Measurements from ENCODE around the gene RAE1.

DNA sequence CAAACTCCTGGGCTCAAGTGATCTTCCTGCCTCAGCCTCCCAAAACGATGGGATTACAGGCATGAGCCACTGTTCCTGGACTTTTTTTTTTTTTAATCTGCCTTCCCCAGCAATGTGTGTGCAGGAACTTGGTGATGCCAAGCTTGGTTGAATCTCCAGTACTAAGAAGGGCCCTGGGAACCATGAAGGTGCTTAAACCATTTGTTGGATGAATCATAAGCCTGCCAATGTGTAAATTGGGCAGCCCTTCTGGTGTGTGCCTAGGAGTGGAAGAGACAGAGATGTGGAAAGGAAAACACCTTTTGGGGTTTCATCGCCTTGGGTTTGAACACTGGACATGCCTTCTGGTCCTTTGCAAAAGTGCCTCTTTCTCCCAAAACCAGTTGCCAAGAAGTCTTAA lies 28.6 kb upstream of the RAE1 start:
- TF ChIP-seq, protein P1, sequence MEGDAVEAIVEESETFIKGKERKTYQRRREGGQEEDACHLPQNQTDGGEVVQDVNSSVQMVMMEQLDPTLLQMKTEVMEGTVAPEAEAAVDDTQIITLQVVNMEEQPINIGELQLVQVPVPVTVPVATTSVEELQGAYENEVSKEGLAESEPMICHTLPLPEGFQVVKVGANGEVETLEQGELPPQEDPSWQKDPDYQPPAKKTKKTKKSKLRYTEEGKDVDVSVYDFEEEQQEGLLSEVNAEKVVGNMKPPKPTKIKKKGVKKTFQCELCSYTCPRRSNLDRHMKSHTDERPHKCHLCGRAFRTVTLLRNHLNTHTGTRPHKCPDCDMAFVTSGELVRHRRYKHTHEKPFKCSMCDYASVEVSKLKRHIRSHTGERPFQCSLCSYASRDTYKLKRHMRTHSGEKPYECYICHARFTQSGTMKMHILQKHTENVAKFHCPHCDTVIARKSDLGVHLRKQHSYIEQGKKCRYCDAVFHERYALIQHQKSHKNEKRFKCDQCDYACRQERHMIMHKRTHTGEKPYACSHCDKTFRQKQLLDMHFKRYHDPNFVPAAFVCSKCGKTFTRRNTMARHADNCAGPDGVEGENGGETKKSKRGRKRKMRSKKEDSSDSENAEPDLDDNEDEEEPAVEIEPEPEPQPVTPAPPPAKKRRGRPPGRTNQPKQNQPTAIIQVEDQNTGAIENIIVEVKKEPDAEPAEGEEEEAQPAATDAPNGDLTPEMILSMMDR (IDR thresholded peaks at IDR 0.05), result no peak
- TF ChIP-seq POLR2A (IDR thresholded peaks at IDR 0.05), result no peak
- TF ChIP-seq POLR2AphosphoS5 (IDR thresholded peaks at IDR 0.05; ENCODE audit: insufficient read depth in 1 of 2, low read depth in 1 of 2), result no peak

Measured in vagina (tissue), 2 donors.